ENCODE data around the gene ZNF488. TPM values are rescaled to one million over a fixed set of nuclear protein-coding genes. Genes with fewer than 3 reads are reported as not detected.

The ZNF488 gene
- total RNA-seq, 3 donors from 2014 or later, result 0.47 to 1.6 (median 1.4) TPM

DNA sequence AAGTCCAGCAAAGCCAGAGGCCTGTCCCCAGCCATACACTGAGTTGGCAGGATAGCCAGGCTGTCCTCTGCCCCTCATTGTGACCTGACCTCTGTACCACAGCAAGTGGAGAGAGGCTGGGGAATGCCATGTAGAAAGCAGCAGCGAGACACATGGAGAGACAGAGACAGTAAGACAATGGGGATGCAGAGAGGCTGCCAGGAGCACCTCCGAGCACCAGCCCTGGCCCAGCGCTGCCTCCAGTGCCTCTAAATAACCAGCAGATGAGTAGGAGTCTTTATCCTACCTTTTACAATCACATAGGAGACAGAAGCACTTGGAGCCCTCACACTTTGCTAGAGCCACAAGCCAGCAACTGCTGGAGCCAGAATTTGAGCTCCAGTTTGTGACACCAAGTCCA, 53.7 kb downstream of the ZNF488 start:
- intact Hi-C loops (cut with DNase I, micrococcal nuclease), result no loop called here
- Histone ChIP-seq H3K4me3 (no peak overlapping the region), H3K9me3 (no peaks in the 10 kb centered on the region), H3K36me3 (ENCODE audit: low read depth) (no peaks in the 10 kb centered on the region), H3K4me1 (ENCODE audit: low read depth) (peaks cover 22% of the 10 kb centered on the region)
- no peak for DNase-seq
- peak; percentile 2 for ATAC-seq
- no peak for TF ChIP-seq CTCF (IDR thresholded peaks at IDR 0.05)

- Histone ChIP-seq H3K4me1 (ENCODE audit: low read depth) (peaks cover 22% of the 10 kb centered on the region), H3K9me3 (no peaks in the 10 kb centered on the region), H3K4me3 (no peak overlapping the region), H3K36me3 (ENCODE audit: low read depth) (no peaks in the 10 kb centered on the region)
- no peak for TF ChIP-seq CTCF (IDR thresholded peaks at IDR 0.05)
- no peak for ATAC-seq
- no peak for DNase-seq
- intact Hi-C loops (cut with DNase I, micrococcal nuclease), result no loop called here
Observed at GRCh38 chr10:47329855-47330254, 54.2 kb downstream of the ZNF488 start.

GRCh38 chr10:47326927-47327330, 57.2 kb downstream of the ZNF488 start:
- DNase-seq (no peak), ATAC-seq (no peak)
- Histone ChIP-seq H3K4me1 (ENCODE audit: low read depth) (peaks cover 22% of the 10 kb centered on the region), H3K36me3 (ENCODE audit: low read depth) (no peaks in the 10 kb centered on the region), H3K9me3 (no peaks in the 10 kb centered on the region), H3K4me3 (no peak overlapping the region)
- intact Hi-C loops (cut with DNase I, micrococcal nuclease), result no loop called here
- TF ChIP-seq CTCF (IDR thresholded peaks at IDR 0.05), result no peak

GRCh38 chr10:47326306-47326926, 57.7 kb downstream of the ZNF488 start:
- ATAC-seq (peak; percentile 20), DNase-seq (peak in 1 of 3 donors; percentile 29)
- intact Hi-C loops (cut with DNase I, micrococcal nuclease), result no loop called here
- no peak for TF ChIP-seq CTCF (IDR thresholded peaks at IDR 0.05)
- H3K4me1 ChIP-seq (ENCODE audit: low read depth), result peaks cover 20% of the 10 kb centered on the region
- no peaks in the 10 kb centered on the region for H3K36me3 ChIP-seq (ENCODE audit: low read depth)
- no peaks in the 10 kb centered on the region for H3K9me3 ChIP-seq
- no peak overlapping the region for H3K4me3 ChIP-seq

DNA sequence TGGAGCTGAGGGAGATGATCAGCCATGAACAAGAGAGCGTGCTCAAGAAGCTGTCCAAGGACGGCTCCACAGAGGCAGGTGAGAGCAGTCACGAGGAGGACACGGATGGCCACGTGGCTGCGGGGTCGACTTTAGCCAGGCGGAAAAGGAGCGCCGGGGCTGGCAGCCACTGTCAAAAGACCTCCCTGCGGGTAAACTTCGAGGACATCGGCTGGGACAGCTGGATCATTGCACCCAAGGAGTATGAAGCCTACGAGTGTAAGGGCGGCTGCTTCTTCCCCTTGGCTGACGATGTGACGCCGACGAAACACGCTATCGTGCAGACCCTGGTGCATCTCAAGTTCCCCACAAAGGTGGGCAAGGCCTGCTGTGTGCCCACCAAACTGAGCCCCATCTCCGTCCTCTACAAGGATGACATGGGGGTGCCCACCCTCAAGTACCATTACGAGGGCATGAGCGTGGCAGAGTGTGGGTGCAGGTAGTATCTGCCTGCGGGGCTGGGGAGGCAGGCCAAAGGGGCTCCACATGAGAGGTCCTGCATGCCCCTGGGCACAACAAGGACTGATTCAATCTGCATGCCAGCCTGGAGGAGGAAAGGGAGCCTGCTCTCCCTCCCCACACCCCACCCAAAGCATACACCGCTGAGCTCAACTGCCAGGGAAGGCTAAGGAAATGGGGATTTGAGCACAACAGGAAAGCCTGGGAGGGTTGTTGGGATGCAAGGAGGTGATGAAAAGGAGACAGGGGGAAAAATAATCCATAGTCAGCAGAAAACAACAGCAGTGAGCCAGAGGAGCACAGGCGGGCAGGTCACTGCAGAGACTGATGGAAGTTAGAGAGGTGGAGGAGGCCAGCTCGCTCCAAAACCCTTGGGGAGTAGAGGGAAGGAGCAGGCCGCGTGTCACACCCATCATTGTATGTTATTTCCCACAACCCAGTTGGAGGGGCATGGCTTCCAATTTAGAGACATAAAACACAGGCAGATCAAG, 58.5 kb downstream of the ZNF488 start:
- H3K4me1 ChIP-seq (ENCODE audit: low read depth), result peaks cover 14% of the 10 kb centered on the region
- H3K4me3 ChIP-seq, result no peak overlapping the region
- DNase-seq (no peak), ATAC-seq (no peak)
- intact Hi-C loops (cut with DNase I, micrococcal nuclease), result no loop called here
- no peaks in the 10 kb centered on the region for H3K9me3 ChIP-seq
- no peaks in the 10 kb centered on the region for H3K36me3 ChIP-seq (ENCODE audit: low read depth)
- no peak for TF ChIP-seq CTCF (IDR thresholded peaks at IDR 0.05)
